Keratinocyte (primary cell): ENCODE measurements around the gene RALGAPA2.

ENCODE experiments used
- EZH2 ChIP-seq: IDR thresholded peaks from one replicate; pipeline ENCODE4 v1.6.1; 2012; ENCODE audit warnings: inconsistent platforms, mild to moderate bottlenecking, low read length, moderate library complexity
- TF ChIP-seq, protein P1 (sequence below), 3 experiments: IDR thresholded peaks in 1 of 3; conservative IDR thresholded peaks in 1 of 3; optimal IDR thresholded peaks in 1 of 3; 2 replicates in 2 of 3; 3 replicates in 1 of 3; pipeline versions ENCODE3 to v1.5.1; 2011; ENCODE audit warnings: low read length in 3 of 3, mild to moderate bottlenecking in 3 of 3, moderate library complexity in 2 of 3, control low read depth in 1 of 3, inconsistent platforms in 1 of 3; ENCODE audit not compliant: insufficient read depth in 2 of 3; ENCODE audit errors: extremely low read depth in 1 of 3

DNA sequence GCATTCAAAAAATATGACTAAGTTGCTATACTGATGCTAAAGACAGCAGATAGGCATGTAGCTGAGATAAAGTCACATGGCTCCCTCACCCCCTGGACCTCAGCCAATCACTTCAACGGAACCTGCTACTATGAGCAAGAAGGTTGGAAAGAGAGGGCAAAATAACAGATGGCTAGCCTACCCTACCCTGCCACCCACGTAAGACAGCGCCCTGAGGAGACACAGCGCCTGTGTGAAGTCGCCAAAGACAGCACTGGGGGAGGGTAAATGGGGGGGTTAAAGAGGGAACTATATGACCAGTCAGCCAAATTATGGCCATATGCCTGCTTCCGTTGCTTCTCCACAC, 163.2 kb downstream of the RALGAPA2 start:
- TF ChIP-seq EZH2 = no peak
- TF ChIP-seq, protein P1, sequence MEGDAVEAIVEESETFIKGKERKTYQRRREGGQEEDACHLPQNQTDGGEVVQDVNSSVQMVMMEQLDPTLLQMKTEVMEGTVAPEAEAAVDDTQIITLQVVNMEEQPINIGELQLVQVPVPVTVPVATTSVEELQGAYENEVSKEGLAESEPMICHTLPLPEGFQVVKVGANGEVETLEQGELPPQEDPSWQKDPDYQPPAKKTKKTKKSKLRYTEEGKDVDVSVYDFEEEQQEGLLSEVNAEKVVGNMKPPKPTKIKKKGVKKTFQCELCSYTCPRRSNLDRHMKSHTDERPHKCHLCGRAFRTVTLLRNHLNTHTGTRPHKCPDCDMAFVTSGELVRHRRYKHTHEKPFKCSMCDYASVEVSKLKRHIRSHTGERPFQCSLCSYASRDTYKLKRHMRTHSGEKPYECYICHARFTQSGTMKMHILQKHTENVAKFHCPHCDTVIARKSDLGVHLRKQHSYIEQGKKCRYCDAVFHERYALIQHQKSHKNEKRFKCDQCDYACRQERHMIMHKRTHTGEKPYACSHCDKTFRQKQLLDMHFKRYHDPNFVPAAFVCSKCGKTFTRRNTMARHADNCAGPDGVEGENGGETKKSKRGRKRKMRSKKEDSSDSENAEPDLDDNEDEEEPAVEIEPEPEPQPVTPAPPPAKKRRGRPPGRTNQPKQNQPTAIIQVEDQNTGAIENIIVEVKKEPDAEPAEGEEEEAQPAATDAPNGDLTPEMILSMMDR (optimal IDR thresholded peaks at IDR 0.05 in 1 of 3, IDR thresholded peaks at IDR 0.05 in 1 of 3, conservative IDR thresholded peaks at IDR 0.05 in 1 of 3; ENCODE audit: extremely low read depth in 1 of 3, insufficient read depth in 2 of 3, low read length in 3 of 3) = no peak
